ENCODE measurements around the gene ZNF292. TPM values are rescaled to one million over a fixed set of nuclear protein-coding genes. Genes with fewer than 3 reads are reported as not detected.
A peak's percentile ranks its signal among the peaks of the same experiment; 100 is the strongest.
"Not testable (repeated sequence)": the region's sequence is repeated elsewhere in the genome, so short reads cannot be mapped to it uniquely, and the experiment has no call there.

The ZNF292 gene
- total RNA-seq, 1 donor from 2014 or later: 11.6 TPM

- DNase-seq (ENCODE audit: low read depth in 2 of 2): no peak
Measured at GRCh38 chr6:87274660-87275274, 119.4 kb downstream of the ZNF292 start.

DNA sequence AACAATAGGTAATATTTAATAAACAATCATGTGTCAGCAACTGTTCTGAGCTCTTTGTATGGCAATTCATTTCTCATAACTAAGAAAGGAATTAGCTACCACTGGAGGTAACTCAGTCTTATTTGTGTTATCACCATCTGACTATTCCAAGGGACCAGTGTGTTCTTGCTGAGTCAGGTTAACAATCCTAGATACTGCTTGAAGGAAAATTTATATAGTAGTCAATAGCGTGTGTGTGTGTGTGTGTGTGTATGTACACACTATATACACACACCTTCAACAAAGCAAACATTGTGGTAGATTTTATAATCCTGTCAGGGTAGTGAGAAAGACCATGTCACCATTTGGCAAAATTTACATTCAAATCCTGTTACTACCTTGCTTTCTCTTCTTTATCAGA lies 121.3 kb downstream of the ZNF292 start:
- no peak for DNase-seq (ENCODE audit: low read depth in 2 of 2)

- DNase-seq (ENCODE audit: low read depth in 2 of 2): peak in 1 of 2 donors; percentile 44
Measured at GRCh38 chr6:87277123-87277522, 121.8 kb downstream of the ZNF292 start.

DNA sequence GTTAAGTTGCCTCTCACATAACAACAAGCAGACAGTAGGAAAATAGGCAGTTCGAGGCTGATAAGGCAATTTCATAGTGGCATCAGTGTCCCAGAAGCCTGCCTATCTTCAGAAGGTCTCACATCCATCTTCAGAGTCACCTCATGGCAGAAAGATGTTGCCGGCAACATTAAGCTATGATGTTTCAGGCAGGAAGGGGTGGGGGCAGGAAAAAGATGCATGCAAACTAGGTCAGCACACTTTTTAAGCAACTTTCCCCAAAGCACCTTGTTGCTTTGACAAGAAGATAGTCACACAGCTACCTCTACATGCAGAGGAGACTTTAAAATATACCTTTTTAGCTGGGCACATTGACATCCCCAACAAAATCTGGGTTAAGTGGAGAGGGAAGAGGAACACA lies 123.8 kb downstream of the ZNF292 start:
- DNase-seq (ENCODE audit: low read depth in 2 of 2): no peak

GRCh38 chr6:87281426-87281825 lies 126.1 kb downstream of the ZNF292 start:
- DNase-seq (ENCODE audit: low read depth in 2 of 2): peak in 1 of 2 donors; percentile 15

- DNase-seq (ENCODE audit: low read depth in 2 of 2): no peak
Measured at GRCh38 chr6:87282743-87283142, 127.4 kb downstream of the ZNF292 start.

DNA sequence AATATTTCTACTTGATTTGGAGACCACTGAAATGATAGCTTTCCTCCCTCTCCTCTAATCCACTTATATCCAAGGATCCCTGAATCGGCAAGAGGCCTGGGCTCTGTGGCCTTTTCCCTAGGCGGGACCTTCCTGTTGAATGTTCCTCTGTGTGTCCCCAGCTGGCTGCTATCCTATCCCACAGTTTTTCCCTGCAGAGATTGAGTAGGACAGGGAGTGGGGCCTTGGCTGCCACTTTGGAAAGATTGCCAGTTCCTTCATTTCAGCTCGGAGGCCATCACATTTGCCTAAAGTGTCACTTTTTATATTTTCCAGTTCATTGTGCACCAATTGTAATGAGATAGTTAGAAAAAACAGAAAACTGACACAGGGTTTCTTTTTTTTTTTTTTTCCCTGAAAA lies 128.1 kb downstream of the ZNF292 start:
- no peak for DNase-seq (ENCODE audit: low read depth in 2 of 2)

DNA sequence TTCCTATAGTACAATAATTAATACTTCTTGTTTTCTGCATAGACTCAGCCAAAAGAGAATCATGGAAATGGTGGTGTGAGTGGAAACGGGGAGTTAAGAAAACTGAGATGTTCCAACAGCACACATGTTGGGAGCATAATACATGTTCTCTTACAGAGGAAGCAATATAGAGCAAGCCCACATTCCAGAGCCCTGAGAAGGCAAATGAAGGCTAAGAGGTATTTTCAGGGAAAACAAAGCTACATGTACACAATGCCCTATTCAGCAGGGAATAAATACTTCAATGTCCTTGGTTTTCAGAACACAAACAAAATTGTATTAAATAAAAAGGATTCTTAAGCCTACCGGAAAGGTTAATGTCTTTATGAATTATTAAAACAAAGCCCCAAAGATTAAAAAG lies 131.9 kb downstream of the ZNF292 start:
- DNase-seq (ENCODE audit: low read depth in 2 of 2): peak in 1 of 2 donors; percentile 54

- DNase-seq (ENCODE audit: low read depth in 2 of 2): no peak
Measured at GRCh38 chr6:87289571-87289970, 134.2 kb downstream of the ZNF292 start.

DNA sequence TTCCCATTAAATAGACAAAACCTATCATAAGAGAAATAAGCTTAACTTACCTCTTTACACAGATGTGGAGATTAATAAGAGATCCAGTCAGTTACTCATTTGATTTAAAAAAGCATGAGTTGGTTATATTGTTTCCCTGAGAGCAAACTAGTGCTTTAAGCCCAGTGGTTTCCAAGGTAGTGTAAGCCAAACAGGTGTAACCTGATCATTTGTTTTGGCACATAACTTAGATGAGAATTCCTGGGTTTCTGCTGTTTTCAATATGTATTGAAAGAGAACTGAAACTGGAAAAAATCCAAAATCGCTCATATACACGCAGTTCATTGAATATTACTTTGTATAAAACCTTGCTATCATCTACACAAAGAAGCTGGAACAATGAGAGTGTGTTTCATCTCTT lies 136.5 kb downstream of the ZNF292 start:
- peak; percentile 21 to 44 for DNase-seq (ENCODE audit: low read depth in 2 of 2)

DNA sequence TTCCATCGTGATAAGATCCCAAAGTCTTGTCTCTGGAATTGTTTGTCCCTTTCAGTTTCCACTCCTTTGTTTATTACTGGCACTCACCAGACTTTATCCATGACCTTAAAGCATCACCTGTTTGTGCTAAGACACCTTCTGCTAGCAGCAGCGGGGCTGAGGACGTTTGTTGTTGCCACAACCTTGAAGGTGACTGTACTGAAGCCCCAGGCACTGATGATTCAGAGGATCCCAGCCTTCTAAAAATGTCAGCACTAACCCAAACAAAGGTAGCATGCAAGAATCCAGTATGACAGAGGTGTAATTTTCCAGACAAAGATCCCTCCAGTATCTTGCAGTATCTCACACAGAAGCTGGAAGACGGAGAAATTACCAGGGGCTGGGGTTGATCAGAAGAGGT lies 138.2 kb downstream of the ZNF292 start:
- no peak for DNase-seq (ENCODE audit: low read depth in 2 of 2)

DNA sequence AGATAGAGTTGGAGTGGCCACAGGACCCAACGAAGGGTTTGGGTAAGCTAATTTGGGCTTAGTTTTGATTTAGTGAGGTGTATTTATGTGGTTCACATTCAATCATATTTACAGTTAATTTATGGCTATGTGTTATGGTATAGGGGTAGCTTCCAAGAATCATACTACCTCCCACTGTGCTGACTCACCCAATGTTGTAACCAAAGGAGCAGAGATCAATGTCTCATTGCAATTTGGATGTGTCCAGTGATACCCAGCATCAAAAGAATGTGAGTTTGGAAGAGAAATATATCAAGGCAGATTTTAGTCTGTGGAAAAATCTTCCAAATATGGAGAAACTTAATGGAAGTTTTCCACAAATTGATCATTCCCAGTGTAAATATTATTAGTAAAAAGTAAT lies 141.8 kb downstream of the ZNF292 start:
- no peak for DNase-seq (ENCODE audit: low read depth in 2 of 2)

DNA sequence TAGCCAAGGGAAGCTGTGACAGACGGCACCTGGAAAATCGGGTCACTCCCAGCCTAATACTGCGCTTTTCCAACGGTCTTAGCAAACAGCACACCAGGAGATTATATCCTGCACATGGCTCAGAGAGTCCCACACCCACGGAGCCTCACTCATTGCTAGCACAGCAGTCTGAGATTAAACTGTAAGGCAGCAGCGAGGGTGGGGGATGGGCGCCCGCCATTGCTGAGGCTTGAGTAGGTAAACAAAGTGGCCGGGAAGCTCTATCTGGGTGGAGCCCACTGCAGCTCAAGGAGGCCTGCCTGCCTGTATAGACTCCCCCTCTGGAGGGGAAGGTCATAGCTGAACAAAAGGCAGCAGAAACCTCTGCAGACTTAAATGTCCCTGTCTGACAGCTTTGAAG lies 145.9 kb downstream of the ZNF292 start:
- DNase-seq (ENCODE audit: low read depth in 2 of 2): not testable (repeated sequence)

GRCh38 chr6:87308970-87309369 lies 153.6 kb downstream of the ZNF292 start:
- no peak for DNase-seq (ENCODE audit: low read depth in 2 of 2)

DNA sequence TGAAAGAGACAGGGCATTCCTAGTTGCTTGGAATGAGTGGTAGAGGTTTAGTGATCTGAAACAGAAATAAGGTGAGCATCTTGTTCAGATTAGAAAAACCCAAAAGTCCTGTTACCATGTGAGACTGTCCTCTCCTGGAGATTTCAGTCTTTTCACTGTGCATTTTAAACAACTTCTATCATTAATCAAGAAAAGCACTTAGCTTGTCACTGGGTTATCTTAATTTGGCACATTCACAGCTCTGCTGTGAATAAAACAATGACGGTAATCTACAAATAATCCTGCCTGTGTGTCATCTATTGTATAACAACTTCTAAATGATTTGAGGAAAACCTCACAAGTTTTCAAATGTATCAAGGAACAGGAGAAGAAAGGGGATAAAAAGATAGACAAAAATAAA lies 157.5 kb downstream of the ZNF292 start:
- DNase-seq (ENCODE audit: low read depth in 2 of 2): no peak

Other genes with a start within 250 kb of the ZNF292 start
- gene HTR1E, start 218.0 kb upstream of the ZNF292 start, total RNA-seq: not detected in 2 replicates
- gene CGA, start 60.5 kb upstream of the ZNF292 start, total RNA-seq: not detected in 2 replicates
- 2.2 and 2.5 TPM in 2 replicates for gene SMIM8, start 167.0 kb downstream of the ZNF292 start, total RNA-seq
- not detected in 2 replicates for gene GJB7, start 173.7 kb downstream of the ZNF292 start, total RNA-seq
- gene C6orf163, start 189.2 kb downstream of the ZNF292 start, total RNA-seq: 0.26 and 0.63 TPM in 2 replicates

Measured in dermis microvascular lymphatic vessel endothelial cell (primary cell).